ENCODE measurements around the gene ANKRD13A.

GRCh38 chr12:109959411-109960093 is 39.7 kb upstream of the ANKRD13A start:
- TF ChIP-seq CTCF (conservative IDR thresholded peaks at IDR 0.05; ENCODE audit: low read depth in 2 of 2) (no peak), EZH2 (IDR thresholded peaks at IDR 0.05; ENCODE audit: low read depth, unreplicated experiment) (no peak), POLR2AphosphoS5 (IDR thresholded peaks at IDR 0.05; ENCODE audit: low read depth) (no peak)
- TF ChIP-seq, protein P1, sequence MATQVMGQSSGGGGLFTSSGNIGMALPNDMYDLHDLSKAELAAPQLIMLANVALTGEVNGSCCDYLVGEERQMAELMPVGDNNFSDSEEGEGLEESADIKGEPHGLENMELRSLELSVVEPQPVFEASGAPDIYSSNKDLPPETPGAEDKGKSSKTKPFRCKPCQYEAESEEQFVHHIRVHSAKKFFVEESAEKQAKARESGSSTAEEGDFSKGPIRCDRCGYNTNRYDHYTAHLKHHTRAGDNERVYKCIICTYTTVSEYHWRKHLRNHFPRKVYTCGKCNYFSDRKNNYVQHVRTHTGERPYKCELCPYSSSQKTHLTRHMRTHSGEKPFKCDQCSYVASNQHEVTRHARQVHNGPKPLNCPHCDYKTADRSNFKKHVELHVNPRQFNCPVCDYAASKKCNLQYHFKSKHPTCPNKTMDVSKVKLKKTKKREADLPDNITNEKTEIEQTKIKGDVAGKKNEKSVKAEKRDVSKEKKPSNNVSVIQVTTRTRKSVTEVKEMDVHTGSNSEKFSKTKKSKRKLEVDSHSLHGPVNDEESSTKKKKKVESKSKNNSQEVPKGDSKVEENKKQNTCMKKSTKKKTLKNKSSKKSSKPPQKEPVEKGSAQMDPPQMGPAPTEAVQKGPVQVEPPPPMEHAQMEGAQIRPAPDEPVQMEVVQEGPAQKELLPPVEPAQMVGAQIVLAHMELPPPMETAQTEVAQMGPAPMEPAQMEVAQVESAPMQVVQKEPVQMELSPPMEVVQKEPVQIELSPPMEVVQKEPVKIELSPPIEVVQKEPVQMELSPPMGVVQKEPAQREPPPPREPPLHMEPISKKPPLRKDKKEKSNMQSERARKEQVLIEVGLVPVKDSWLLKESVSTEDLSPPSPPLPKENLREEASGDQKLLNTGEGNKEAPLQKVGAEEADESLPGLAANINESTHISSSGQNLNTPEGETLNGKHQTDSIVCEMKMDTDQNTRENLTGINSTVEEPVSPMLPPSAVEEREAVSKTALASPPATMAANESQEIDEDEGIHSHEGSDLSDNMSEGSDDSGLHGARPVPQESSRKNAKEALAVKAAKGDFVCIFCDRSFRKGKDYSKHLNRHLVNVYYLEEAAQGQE (IDR thresholded peaks at IDR 0.05; ENCODE audit: unreplicated experiment) = no peak

All from GM23338 (cell line).